Prostate gland (tissue), 2 donors: ENCODE measurements around the gene HCK.

ENCODE experiments used
- POLR2AphosphoS5 ChIP-seq: sonication (generic); formaldehyde crosslinking; IDR thresholded peaks from one replicate; pipeline ENCODE4 v1.6.1; 2017; ENCODE audit warnings: antibody characterized with exemption
- TF ChIP-seq, protein P1 (sequence below), 4 experiments: fragments of 200-600 bp in 2 of 4; fragments of 450-650 bp in 2 of 4; sonication (generic) in 2 of 4; IDR thresholded peaks; 1 replicate in 3 of 4; 2 replicates in 1 of 4; pipeline ENCODE4 v1.5.1; 2016 to 2019; ENCODE audit warnings: antibody characterized with exemption in 4 of 4, mild to moderate bottlenecking in 2 of 4, moderate library complexity in 2 of 4

DNA sequence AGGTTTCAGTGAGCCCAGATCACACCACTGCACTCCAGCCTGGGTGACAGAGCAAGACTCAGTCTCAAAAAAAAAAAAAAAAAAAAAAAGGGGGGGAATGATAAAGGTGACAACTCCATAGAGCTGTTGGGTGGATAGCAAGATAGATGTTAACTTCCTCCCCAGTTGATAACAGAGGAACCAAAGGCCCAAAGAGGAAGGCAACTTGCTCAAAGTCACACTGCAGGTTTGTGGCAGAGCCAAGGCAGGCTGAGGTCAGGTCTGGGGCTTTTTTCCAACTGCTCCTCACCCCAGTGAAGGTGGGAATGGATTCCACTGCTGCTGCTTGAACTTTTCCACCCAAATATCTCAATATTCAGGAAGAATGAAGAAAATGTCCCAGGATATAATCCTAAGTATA lies 26.7 kb downstream of the HCK start:
- TF ChIP-seq, protein P1, sequence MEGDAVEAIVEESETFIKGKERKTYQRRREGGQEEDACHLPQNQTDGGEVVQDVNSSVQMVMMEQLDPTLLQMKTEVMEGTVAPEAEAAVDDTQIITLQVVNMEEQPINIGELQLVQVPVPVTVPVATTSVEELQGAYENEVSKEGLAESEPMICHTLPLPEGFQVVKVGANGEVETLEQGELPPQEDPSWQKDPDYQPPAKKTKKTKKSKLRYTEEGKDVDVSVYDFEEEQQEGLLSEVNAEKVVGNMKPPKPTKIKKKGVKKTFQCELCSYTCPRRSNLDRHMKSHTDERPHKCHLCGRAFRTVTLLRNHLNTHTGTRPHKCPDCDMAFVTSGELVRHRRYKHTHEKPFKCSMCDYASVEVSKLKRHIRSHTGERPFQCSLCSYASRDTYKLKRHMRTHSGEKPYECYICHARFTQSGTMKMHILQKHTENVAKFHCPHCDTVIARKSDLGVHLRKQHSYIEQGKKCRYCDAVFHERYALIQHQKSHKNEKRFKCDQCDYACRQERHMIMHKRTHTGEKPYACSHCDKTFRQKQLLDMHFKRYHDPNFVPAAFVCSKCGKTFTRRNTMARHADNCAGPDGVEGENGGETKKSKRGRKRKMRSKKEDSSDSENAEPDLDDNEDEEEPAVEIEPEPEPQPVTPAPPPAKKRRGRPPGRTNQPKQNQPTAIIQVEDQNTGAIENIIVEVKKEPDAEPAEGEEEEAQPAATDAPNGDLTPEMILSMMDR (IDR thresholded peaks at IDR 0.05) = no peak
- TF ChIP-seq POLR2AphosphoS5 = no peak
